Activated CD8-positive, alpha-beta memory T cell treated with anti-CD3 and anti-CD28 coated beads for 1 hour (primary cell): Measurements from ENCODE around the gene TRPM6.

Experiments
- DNase-seq, 2 donors: peaks; one replicate each; pipeline ENCODE4 v3.0.0-alpha.2; 2020; ENCODE audit warnings: low read depth in 1 of 2; ENCODE audit errors: extremely low read depth in 1 of 2

The TRPM6 gene

DNA sequence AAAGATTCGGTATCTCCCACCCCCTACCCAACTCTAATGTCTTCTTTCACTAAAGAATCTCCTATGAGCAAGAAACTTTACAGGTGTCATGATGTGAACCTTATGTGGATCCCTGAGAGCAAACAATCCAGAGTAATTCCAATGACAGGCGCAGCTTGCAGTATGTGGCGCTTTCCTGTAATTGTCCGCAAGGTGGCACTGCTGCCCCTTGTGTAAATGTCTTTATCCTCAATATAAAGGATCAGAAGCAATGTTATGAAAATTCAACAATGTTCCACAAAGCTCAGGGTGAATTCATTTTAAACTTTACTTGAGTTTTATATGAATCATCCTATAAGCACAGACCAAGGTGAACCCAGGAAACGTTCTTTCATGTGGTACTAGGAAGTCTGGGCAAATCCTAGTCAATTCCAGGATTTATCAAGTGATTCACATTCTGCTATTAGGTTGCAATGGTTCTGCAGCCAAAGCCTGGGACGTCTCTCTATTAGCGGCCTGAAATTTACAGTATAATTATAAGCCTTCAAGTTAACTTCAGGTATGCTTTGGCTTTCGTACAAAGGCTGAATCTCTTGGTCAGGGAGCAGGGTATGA, 113.7 kb downstream of the TRPM6 start:
- DNase-seq = peak; percentile 5 to 47

DNA sequence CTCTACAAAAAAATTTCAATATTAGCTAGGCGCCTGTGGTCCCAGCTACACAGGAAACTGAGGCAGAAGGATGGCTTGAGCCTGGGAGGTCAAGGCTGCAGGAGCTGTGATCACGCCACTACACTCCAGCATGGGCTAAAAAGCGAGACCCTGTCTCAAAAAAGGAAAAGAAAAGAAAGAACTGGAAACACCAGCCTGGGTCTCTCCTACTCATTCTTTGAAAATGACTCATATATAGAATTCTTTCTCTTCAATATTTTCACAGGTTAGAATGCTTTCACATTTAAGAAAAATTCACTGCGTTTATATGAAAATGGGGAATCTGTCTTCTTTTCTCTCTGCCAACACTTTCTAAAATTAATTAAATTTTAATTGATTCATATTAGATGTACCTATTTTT, 115.6 kb downstream of the TRPM6 start:
- DNase-seq = no peak

DNA sequence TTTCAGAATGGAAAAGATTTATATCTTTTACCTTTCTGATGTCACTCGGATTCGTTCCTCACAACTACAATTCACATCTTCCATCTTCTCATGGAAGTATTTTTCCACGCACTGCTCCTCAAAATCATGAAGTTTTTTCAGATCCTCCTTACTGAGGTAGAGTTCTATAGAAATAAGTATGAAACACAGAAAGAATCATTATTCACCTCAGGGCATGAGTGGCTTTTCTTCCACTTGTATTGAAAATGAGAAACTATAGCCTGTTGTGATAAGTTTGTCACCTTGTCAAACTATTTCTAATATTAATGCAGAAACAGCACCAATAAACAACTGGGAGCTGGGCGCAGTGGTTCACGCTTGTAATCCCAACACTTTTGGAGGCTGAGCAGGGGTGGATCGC, 116.0 kb downstream of the TRPM6 start:
- DNase-seq = no peak

DNA sequence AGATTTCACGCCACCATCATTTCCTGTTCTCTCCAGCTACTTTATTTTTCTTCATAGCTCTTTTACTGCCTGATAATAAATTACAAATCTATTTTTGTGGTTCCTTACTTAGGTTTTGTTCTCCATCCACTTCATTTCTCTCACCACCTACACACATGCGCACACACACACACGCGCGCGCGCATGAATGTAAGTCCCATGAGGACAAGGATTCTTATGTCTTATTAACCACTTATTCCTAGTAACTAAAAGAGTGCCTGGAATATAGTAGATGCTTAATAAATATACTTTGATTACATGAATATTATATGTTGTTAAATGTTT, 116.5 kb downstream of the TRPM6 start:
- no peak for DNase-seq

DNA sequence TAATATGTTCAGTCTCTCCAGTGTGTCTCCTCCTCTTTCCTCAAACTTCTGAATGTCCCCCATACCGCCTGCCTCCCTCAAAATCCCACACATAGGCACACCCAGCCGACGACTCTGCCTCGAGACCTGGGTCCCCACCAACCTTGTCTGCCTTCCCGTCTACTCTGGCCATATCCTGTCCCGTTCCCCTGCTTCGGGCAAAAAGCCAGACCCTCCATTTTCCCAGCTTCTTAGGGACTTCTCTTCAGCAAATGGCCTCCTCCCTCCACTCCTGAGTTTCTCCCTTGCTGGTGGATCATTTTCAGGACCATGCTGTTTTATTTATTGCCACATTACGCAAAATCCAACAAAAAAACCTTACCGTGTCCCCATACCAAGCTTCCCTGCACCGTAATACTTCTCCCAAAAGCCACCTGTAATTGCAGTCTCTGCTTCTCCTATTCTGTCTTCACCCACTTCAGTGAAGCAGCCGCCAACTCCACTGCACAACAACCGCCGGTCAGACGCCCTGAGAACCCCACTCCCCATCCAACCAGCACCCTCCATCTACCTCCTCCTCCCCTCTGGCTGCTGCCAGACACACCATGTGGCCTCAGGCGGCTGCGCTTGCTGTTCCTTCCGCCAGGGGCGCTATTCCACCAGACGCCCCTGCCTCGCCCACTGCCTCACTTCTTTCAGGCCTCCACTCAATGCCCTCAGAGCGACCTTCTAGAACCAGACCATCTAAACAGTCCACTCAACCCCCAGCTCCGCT, 117.0 kb downstream of the TRPM6 start:
- peak in 1 of 2 donors; percentile 1 for DNase-seq

DNA sequence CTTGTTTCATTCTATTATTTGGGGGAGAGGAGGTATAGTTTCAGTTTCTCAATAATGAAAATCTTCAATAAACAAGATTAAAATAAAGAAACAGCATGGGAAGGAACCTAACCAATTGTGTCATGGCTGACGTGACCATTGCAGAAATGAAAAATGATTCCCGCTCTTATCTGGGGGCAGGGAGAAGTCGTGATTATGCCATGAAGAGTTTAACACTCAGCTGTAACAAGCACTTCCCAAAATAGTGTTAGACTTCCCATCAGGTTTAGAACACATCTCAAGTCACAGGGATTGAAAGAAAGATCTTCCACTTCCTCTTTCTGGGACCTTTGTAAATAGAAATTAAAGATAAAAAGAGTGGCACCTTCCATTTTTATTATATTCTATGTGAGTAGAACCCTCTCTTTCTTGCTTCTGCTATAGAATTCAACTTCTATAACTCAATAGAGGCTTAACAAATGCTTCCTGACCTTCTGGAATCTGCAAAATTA, 122.2 kb downstream of the TRPM6 start:
- DNase-seq = no peak

DNA sequence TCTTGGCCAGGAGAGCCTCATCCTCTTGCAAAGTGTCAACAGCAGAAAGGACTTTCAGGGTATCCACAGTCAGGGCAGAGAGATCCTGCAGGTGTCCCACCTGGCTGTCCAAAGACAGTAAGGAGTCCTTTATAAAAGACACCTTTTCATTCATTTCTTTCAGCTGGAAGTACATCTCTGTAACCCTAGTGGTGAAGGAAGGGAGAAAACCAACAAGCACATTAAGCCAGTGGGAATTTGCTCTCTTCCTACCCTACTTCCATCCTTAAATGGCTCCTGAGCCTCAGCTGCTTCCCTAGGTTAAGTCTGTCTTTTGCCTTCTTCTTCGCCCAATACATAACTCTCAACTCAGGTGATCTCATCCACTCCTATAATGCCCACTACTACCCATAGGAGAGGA, 124.8 kb downstream of the TRPM6 start:
- no peak for DNase-seq

DNA sequence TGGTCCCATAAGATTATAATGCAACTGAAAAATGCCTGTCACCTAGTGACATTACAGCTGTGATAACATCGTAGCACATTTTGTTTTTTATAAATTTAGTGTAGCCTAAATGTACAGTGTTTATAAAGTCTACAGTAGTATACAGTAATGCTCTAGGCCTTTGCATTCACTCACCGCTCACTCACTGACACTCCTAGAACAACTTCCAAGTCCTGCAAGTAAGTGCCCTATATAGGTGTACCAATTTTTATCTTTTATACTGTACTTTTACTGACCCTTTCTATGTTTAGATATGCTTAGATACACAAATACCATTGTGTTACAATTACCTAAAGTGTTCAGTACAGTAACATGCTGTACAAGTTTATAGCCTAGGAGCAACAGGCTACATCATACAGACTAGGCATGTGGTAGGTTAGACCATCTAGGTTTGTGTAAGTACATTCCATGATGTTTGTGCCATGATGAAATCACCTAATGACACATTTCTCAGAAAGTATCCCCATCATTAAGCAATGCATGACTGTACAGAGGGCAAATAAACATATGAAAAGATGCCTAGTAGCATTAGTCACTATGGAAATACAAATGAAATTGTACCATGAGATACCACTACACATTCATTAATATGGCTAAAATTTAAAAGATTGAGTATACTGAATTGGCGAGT, 127.6 kb downstream of the TRPM6 start:
- no peak for DNase-seq

DNA sequence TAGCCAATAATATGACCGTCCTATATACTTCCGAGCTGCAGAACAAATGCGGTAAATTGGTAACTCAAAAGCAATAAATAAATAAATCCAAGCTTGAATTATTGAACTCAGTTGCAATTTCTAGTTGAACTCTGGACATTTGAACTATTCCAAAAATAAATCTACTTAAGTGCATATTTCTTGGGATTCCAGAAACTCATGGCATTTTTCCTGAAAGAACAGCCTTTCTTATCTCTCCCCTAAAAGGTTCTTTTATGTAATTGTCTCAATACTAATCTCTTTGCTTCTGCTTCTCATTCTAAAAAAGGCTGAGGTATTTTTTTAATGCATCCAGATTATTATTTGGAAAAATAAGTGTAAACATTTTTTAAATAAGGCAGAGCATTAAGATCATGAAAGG, 131.7 kb downstream of the TRPM6 start:
- no peak for DNase-seq

DNA sequence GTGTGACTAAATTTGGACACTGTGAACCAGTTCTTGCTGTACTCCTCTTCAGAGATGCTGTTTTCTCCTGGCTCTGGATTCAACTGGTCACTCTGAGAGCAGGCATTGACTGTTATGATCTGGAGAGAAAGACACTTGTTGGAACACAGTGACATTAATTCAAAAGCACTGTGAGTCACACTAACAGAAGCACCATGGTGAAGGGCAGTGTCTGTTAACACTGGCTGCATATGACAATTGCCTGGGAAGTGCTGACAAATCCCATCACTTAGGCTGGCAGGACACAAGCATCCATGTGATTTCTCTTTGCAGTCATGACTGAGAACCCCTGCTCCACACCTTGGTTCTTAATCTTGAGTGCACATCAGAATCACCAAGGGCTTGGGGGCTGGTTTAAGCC, 132.4 kb downstream of the TRPM6 start:
- no peak for DNase-seq

DNA sequence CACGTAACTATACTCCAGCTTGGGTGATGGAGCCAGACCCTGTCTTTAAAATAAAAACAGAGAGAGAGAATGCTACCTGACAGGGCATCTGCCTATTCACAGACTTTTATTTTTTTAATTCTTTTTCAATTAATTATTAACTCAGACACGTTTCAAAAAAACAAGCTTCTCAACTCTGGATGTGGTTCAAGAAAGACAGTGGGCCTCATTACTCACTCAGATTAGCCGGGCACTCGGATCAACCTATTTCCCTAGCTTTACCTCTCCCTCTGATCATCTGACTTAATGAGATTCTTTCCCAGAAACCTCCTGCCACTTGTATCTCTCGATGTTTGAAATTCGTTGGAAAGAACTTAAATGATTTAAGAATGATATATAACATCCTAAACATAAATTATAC, 134.1 kb downstream of the TRPM6 start:
- DNase-seq = no peak

DNA sequence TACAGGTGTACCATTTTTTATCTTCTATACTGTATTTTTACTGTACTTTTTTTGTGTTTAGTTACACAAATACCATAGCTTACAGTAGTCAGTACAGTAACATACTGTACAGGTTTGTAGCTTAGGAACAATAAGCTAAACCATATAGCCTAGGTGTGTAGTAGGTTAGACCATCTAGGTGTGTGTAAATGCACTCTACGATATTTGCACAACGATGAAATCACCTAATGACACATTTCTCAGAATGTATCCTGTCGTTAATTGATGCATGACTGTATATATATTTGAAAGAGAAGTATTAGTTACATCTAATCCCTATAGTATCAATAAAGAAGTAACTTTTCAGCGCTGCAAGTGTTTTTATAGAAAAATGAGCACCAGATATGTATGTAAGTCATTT, 138.8 kb downstream of the TRPM6 start:
- no peak for DNase-seq

DNA sequence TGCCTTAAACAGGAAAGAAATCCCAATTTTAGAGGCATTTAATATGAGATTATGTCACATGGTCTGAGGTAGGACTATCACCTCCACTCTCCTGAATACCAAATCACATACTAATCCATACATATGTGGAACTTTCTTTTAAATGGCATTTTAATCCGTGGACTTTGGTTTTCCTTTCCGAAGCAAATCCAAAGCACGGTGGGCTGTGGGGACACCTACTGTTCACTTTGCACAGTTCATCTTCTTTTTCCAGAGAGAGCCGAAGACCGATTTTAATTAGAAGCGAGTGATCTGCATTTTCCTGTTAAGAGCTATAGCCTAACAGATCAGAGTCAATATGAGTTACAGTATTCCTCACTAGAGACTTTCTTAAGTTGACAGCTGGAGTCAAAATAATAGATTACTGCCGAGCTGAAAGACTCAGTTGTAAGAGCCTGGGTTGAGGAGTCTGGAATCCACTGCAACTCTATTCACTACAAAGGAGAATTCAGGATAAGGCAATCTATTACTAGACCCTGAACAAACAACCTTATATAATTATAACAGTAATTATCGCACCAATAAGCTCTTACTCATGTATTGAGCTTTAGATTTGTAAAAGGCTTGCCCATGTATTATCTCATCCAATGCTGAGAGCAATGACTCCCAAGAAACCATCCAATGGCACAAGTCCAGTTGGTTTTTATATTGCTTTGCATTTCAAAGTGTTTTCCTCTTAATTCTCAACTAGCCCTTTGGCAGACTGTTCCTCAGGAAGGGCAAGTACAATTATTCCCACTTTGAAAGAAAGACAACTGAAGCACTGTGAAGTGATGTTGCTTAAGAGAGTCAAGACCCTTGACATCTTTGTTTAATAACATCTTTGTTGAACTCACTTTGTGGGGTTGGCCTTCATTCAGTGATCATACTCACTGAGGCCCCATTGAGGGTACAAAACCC, 144.7 kb downstream of the TRPM6 start:
- no peak for DNase-seq

DNA sequence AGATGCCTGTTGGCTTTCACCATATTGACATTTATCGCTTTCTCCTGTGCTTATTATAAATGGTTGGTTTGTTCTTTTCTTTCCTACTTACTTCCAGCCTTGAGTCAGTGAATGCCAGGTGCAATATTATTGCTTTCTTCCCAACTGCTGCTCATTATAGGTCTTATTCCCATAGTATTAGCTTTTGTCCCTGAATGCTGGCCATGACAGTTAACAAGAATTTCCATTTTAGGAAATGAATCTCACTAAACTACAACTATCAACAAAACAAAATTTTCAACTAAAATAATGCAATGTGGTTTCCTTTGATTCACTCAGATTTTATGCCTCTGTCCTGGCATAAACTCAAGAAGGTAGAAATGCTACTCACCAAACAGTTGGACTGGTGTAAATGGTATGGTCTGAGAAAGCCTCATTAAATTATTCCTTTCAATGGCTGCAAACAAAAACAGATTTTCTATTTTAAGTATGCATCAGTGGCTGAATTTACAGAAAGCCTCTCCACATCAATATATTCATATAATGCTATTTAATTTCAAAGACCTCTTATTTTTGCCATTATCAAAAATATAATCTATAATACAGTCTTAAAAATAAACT, 145.4 kb downstream of the TRPM6 start:
- no peak for DNase-seq

DNA sequence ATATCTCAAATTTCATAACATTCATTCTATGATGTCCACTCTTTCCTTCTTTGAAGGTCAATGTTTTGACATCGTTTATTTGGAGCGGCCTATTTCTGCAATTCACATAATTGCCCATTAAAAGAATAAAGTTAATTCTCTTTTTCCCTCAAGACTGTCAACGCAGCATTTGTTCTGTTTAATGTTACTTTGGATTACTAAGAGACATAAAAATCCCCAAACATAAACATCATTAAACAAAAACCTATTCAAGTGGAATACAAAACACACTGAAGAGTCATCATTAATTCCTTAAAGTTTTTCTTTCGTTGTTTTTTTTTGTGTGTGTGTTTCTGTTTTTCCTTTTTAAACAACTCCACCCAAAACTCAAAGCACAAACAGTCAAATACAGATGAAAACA, 151.1 kb downstream of the TRPM6 start:
- no peak for DNase-seq

DNA sequence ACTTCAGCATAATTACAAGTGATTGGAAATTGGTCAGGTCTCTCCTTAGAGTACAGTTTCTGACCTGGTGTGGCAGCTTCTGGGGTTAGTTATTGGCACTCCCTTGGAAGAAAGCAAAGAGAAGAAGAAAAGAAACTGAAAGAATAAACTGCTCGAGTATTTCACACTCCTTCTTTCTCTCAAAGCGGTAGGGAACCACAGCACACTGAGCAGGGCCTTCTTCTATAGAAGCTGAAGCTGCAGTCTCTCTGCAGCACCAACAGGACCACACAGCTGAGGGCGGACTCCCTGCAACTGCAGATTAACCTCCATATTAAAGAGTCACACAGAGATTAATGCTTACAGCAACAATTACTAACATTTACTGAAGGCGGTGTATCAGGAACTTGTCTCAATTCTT, 152.0 kb downstream of the TRPM6 start:
- no peak for DNase-seq

DNA sequence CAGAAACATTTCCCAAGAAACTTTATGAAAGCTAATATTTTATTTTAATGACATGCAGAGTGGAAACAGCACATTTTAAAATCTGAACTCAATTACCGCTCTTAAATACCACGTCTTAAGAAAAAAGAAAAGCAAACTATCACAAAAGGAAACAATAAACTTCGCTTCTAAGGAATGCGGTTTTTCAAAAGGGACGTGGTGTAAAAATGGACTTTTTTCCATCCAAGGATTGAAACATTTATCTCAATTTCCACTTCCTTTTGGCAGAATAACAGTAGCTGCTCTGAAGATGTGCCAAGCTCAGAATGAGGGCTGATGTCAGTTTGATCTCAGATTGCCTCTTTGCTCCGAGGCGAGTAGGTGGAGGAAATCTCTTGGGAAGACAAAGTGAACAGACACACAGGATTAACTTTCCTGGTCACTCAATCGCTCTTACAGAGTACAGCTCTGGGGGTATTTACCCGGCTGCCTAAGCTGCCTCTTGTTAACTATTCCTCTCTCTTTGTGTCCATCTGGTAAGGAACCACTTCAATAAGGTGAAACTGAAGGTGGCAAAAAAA, 158.5 kb downstream of the TRPM6 start:
- DNase-seq = no peak

DNA sequence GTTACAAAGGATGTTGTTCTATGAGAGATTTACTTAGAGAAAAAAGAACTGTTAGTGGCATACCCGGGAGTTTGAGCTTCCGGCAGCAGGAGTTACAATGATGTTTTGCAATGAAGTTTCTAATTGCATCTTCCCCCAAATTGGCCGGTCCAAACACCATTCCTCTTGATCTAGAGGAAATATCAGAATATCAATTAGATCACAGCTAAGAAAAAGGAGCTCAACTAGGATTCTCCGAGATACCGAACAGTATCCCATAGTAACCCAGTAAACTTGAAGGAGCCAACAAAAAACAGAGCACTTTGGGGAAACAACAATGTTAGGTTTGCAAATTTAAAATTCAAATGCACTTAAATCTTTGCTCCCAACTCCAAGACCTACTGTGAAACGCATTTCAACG, 159.5 kb downstream of the TRPM6 start:
- no peak for DNase-seq

DNA sequence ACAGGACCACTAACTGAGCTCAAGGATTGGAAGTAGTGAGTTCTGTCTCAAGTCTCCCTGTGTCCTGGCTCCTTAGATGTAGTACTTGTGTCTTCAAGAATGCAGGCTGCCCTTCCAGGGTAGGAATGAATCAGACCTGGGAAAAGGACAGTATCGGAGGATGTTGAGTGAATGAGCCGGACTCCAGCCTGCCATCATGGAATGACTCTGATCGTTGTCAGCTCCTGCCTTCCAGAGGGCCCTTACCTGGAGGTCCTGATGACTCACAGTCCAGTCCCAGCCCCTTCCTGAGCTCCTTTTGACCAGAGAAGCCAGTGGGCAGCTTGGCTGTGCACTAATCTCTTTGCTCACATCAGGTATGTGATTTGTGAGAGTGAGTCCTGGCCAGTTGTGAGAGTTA, 161.1 kb downstream of the TRPM6 start:
- no peak for DNase-seq

DNA sequence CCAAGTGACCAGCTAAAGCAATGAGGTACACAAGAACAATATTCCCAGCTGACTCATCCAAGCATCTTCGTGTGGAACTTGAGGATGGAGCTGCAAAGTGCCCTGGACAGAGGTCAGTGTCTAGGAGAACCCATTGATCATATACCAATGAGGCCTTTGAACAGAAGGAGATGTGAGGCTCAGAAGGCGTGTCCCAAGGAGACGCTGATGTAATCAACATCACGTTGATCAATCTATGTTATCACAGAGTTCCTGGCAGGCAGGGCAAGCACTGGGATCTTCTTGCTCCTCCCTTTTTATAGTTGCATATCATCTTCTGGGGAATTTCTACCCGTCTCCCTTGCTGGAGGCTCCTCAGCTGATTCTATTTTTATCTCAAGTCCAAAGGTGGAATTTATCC, 163.4 kb downstream of the TRPM6 start:
- no peak for DNase-seq
